GM19372 (cell line): ENCODE data around the gene GRN.

Experiments used
- ATAC-seq: cut with Tn5 transposase; IDR thresholded peaks from one replicate; pipeline ENCODE4 v1.9.1; 2021; ENCODE audit warnings: mild to moderate bottlenecking, low read depth, moderate library complexity; ENCODE audit not compliant: unreplicated experiment

GRN gene

GRCh38 chr17:44398692-44399691, 53.9 kb downstream of the GRN start:
- ATAC-seq, result no peak

- ATAC-seq, result no peak
These were observed 55.2 kb downstream of the GRN start for GRCh38 chr17:44400226-44400847.
